Superior temporal gyrus (tissue), 1 donor: ENCODE measurements around the gene SPSB2.
"Not testable (repeated sequence)": the region's sequence is repeated elsewhere in the genome, so short reads cannot be mapped to it uniquely, and the experiment has no call there.

Experiments used
- DNase-seq: peaks from one replicate; pipeline ENCODE4 v3.0.0-alpha.2; 2016; ENCODE audit errors: extremely low spot score

The SPSB2 gene

DNA sequence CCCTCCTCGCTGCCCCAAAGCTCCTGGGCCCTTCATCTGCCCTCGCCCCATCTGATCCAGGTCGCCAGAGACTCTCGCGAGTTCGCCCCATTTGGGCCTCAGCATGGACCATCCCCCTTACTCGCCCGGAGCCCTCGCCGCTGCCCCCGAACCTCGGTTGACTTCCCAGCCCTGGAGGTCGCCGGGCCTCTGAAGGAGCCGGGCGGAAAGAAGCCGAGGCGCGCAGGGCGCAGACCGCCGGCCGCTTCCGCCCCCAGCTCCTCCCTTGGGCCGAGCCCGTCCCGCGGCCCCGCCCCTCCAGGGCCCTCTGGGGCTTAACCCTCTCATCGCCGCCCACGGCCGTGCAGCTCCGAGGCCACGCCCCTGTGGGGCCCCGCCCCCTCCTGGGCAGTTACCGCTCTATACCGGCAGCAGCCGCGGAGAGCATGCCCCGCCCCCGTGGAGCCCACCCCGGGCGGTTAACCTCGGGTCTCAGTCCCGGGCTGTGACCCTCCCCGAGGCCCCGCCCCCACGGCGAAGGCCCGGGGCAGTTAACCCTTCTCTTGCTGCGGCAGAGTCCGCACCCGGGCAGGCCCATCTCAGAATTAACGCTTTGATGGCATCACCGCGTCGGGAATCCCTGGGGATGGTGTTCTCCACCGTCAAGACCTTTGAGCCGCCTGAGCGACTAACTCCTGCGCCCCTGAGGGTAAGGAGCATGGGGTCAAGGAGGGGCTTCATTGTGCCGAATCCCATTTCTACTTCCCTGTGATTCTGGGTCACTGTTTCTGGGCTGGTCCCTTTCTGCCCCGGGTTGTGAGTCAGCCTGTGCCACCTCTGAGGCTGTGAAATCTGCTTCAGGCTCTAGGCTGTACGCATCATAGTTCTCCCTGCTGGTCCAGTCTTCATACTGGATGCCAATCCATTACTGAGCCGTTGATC lies at the start of gene SPSB2:
SPSB2 (minus strand) TSS at position 210 of the 921 bp plus-strand sequence. CDS start 402 bp downstream, outside the sequence.
- peak; percentile 89 for DNase-seq

- DNase-seq = no peak
These were observed 49.2 kb upstream of the SPSB2 start for GRCh38 chr12:6921996-6922946.

DNA sequence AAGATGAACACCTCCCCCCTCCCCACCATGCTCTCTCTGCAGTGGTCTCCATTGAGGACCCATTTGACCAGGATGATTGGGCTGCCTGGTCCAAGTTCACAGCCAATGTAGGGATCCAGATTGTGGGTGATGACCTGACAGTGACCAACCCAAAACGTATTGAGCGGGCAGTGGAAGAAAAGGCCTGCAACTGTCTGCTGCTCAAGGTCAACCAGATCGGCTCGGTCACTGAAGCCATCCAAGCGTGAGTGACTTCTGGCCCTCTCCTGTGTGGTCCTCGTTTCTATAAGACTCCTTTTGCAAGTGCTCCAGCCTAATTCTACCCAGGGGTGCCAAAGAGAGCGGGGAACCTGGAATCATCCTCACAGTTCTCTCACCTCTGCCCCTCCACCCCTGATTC lies 48.4 kb upstream of the SPSB2 start:
- DNase-seq = no peak

- DNase-seq = no peak
These were observed 46.5 kb upstream of the SPSB2 start for GRCh38 chr12:6919588-6919987.

- no peak for DNase-seq
These were observed 44.6 kb upstream of the SPSB2 start for GRCh38 chr12:6917491-6918231.

- no peak for DNase-seq
These were observed 43.5 kb upstream of the SPSB2 start for GRCh38 chr12:6916426-6917200.

- no peak for DNase-seq
These were observed 42.7 kb upstream of the SPSB2 start for GRCh38 chr12:6915789-6916285.

GRCh38 chr12:6914947-6915788 lies 42.1 kb upstream of the SPSB2 start:
- DNase-seq = no peak

DNA sequence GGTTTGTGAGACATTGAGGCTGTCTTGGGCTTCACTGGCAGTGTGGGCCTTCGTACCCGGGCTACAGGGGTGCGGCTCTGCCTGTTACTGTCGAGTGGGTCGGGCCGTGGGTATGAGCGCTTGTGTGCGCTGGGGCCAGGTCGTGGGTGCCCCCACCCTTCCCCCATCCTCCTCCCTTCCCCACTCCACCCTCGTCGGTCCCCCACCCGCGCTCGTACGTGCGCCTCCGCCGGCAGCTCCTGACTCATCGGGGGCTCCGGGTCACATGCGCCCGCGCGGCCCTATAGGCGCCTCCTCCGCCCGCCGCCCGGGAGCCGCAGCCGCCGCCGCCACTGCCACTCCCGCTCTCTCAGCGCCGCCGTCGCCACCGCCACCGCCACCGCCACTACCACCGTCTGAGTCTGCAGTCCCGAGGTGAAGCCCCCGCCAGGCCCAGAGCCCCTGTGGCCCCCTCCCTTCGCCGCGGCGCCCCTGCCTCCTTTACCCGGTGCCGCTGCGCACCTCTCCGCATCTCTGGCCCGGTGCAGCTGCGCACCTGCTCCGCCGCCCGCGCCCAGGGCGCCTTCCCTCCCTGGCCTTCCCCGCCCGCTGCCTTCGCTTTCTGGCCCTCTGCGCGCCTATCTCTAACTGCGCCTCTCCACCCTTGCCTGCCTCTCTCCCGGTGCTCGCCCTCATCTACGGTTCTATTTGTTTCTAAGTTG lies 41.3 kb upstream of the SPSB2 start, which contains the start of gene ENO2:
ENO2 (plus strand) TSS at position 335 of the 701 bp plus-strand sequence. CDS start 1,253 bp downstream, outside the sequence.
- DNase-seq = peak; percentile 77

DNA sequence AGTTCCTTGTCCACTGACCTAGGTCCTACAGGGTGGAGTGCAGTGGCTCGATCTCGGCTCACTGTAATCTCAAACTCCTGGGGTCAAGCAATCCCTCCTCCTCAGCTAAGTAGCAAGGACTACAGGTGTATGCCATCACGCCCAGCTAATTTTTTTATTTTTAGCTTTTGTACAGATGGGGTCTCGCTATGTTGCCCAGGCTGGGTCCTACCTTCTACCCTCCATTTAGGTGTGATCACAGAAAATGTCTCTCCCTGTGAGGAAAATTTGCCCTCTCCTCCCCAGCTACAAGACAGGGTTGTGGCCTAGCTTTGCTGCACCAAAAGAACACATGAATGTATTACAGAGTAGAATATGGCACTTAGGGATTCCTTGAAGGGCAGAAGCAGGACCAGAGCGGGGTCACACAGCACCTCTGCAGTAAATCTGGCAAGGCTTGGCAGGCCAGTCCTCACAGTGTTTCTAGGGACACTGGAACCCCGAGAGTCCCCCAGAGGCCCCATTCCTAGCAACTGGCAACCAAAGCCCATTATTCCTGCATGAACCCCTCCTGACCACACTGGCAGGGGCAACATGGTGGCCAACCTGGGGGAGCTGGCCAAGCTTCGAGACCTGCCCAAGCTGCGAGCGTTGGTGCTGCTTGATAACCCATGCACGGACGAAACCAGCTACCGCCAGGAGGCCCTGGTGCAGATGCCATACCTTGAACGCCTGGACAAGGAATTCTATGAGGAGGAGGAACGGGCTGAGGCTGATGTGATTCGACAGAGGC lies 39.2 kb upstream of the SPSB2 start:
- DNase-seq = no peak

DNA sequence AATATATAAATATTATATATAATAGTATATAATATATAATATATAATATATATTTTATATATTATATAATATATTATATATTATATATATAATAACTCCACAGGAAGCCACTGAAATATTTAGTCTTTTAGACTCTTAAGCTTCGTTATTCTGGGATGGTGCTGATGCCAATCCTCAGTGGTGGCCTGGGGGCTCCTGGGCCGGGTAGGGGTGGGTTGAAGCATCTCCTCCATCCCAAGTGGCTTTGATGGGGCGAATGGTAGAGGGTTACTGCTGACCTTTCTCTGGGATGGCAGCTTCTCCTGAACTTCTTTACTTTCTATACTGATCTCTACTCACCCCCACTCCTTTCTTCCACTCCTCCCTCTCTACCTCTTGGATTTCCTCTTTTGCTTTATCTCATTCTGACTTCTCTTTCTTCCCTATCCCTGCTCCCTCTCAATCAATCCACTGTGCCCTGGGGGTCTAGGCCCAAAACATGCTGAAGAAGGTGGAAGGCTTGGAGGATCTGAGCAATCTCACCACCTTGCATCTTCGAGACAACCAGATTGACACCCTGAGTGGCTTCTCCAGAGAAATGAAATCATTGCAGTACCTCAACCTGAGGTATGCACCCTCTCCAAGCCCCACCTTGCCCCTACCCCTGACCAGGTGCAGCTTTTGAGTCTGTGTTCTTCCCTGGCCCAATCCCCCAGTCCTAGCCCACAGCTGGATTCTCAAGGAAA lies 36.5 kb upstream of the SPSB2 start:
- DNase-seq = no peak

- not testable (repeated sequence) for DNase-seq
These were observed 35.0 kb upstream of the SPSB2 start for GRCh38 chr12:6908141-6908540.

DNA sequence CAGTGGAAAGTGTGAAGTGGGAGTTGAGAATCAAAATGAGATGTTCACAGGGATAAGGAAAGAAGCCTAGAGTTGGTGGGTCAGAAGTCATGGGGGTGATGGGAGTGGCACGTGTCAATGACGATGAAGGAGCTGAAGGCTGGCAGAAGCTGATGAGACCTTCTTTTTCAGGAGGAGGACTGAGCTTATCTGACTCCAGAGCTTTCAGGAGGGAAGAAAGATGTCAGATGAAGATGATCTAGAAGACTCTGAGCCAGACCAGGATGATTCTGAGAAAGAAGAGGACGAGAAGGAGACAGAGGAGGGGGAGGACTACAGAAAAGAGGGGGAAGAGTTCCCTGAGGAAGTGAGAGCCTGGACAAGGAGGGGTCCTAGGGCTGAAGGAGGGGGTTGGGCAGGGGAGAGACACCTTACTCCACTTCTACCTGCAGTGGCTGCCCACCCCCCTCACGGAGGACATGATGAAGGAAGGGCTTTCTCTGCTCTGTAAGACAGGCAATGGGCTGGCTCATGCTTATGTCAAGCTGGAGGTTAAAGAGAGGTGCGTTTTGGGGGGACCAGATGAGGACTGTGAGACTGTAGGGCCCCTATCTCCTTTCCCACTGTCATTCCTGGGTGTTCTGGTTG lies 32.4 kb upstream of the SPSB2 start:
- DNase-seq = no peak

DNA sequence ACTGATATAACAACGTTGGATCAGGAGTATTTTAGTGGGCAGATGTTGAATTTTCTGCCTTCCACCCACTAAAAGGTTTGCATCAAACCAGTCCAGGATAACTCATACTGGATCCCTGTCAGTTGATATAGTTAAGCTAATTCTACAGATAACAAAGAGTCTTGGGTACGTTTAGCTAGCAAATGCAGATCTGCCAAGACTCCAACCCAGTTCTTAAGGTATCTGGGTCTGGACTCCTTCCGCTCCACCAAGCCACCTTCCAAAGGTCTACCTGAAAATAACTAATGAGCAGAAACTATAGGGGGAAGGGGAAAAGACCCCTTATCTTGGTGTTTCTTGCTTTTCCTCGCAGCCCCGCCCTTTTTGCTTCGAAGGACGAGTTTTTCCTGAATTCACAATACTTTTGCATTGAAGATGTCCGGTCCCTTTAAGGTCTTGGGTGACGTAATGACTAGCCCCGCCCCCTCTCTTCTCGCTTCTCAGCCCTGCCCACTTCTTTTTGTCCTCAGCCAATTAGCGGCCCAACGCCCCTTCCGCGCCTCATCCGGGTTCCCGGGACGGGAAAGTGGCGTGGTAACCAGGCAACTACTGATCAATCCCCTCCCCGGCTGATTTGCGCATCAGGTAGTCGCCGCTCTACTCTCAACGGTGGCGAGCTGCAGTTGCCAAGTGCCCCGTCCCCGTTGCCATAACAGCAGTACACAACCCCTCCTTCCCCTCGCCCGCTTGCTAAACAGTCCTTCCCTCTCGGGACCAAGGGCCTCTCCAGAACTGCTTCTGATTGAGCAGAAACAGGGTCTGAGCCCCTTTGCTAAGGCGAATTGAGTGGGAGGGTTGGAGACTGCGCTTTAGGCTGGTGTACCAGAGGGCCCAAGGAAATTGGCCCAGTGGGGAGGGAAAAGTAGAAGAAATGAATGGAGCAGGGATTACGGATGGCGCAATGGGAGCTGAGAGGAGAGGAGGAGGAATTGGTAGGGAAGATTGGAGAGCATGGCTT lies 31.5 kb upstream of the SPSB2 start, which contains the start of gene LRRC23:
LRRC23 (plus strand) TSS at position 543 of the 997 bp plus-strand sequence. CDS start 812 bp downstream, outside the sequence.
- DNase-seq = peak; percentile 98

DNA sequence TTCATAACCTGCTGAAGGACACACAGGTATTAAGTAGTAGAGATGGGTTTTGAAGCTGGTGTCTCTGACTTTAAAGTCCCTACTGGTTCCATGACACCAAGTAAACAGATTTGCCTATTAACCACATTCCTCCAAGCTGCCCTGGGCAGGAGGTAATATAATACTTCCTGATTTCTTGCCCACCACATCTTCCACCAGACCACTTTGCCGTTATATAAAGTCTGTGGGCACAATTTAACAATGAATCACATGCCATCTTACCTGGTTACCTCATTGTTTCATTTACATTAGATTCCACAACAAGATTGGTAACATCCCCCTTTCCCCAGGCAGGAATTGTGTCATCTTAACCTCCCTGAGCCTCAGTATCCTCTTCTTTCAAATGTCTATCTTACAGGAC lies 30.6 kb upstream of the SPSB2 start:
- no peak for DNase-seq

GRCh38 chr12:6902448-6902847 lies 29.3 kb upstream of the SPSB2 start:
- DNase-seq = no peak
